PFSK-1 (cell line): Measurements from ENCODE around the gene SYNGAP1.

ENCODE experiments used
- FOXP2 ChIP-seq: optimal IDR thresholded peaks from 2 replicates; pipeline ENCODE3; 2011; ENCODE audit warnings: borderline replicate concordance, control low read depth, inconsistent platforms; ENCODE audit not compliant: insufficient read depth; ENCODE audit errors: extremely low read length, extremely low read depth
- POLR2AphosphoS5 ChIP-seq: IDR thresholded peaks from 2 replicates; pipeline ENCODE4 v1.6.1; 2012; ENCODE audit warnings: low read depth, mild to moderate bottlenecking, control low read depth, low read length, moderate library complexity
- REST ChIP-seq, 2 experiments: IDR thresholded peaks; 2 replicates each; pipeline versions ENCODE4 v1.6.1 to v1.8.0; 2011 to 2012; ENCODE audit warnings: low read depth in 2 of 2, low read length in 2 of 2, control low read depth in 1 of 2, inconsistent platforms in 1 of 2, mild to moderate bottlenecking in 1 of 2, moderate library complexity in 1 of 2; ENCODE audit not compliant: insufficient read depth in 1 of 2
- SIN3A ChIP-seq: IDR thresholded peaks from 2 replicates; pipeline ENCODE4 v1.6.1; 2012; ENCODE audit warnings: mild to moderate bottlenecking, low read length, moderate library complexity, borderline replicate concordance; ENCODE audit not compliant: insufficient read depth
- TAF1 ChIP-seq: IDR thresholded peaks from 2 replicates; pipeline ENCODE4 v1.6.1; 2012; ENCODE audit warnings: low read length, control low read depth, borderline replicate concordance; ENCODE audit not compliant: insufficient read depth

The SYNGAP1 gene

GRCh38 chr6:33412140-33413009 is 7.5 kb upstream of the SYNGAP1 start:
- no peak for TF ChIP-seq SIN3A
- no peak for TF ChIP-seq REST (IDR thresholded peaks at IDR 0.05; ENCODE audit: insufficient read depth in 1 of 2, low read depth in 2 of 2, low read length in 2 of 2)
- no peak for TF ChIP-seq FOXP2
- TF ChIP-seq POLR2AphosphoS5, result no peak
- no peak for TF ChIP-seq TAF1

- no peak for TF ChIP-seq FOXP2
- TF ChIP-seq POLR2AphosphoS5, result peak; percentile 17
These were observed 6.4 kb upstream of the SYNGAP1 start for GRCh38 chr6:33413241-33414120.

- TF ChIP-seq FOXP2 (no peak), POLR2AphosphoS5 (no peak), REST (IDR thresholded peaks at IDR 0.05; ENCODE audit: insufficient read depth in 1 of 2, low read depth in 2 of 2, low read length in 2 of 2) (no peak), SIN3A (no peak)
These were observed 5.1 kb upstream of the SYNGAP1 start for GRCh38 chr6:33414592-33415271.

- TF ChIP-seq SIN3A, result no peak
- TF ChIP-seq REST (IDR thresholded peaks at IDR 0.05; ENCODE audit: insufficient read depth in 1 of 2, low read depth in 2 of 2, low read length in 2 of 2), result no peak
- TF ChIP-seq FOXP2, result no peak
- TF ChIP-seq TAF1, result no peak
- no peak for TF ChIP-seq POLR2AphosphoS5
These were observed 4.0 kb upstream of the SYNGAP1 start for GRCh38 chr6:33415831-33416230.

GRCh38 chr6:33416386-33417127 is 3.3 kb upstream of the SYNGAP1 start:
- TF ChIP-seq REST (IDR thresholded peaks at IDR 0.05; ENCODE audit: insufficient read depth in 1 of 2, low read depth in 2 of 2, low read length in 2 of 2), result no peak
- no peak for TF ChIP-seq TAF1
- no peak for TF ChIP-seq SIN3A
- peak; percentile 27; the same call in 1 of the 2 replicates for TF ChIP-seq POLR2AphosphoS5
- no peak for TF ChIP-seq FOXP2
